HepG2 (cell line): Measurements from ENCODE around the gene TRPV2. TPM values are rescaled to one million over a fixed set of nuclear protein-coding genes. Genes with fewer than 3 reads are reported as not detected.

Experiments
- CENPX ChIP-seq: sonication (generic); formaldehyde crosslinking; IDR thresholded peaks from 2 replicates; pipeline ENCODE4 v1.9.0; 2021; ENCODE audit warnings: mild to moderate bottlenecking, missing genetic modification reagents, moderate library complexity
- CHD4 ChIP-seq: fragments of 200-600 bp; sonication (generic); IDR thresholded peaks from 2 replicates; pipeline ENCODE4 v1.7.0; 2017; ENCODE audit warnings: mild to moderate bottlenecking, low read length, borderline replicate concordance
- ESRRA ChIP-seq: sonication (generic); formaldehyde crosslinking; IDR thresholded peaks from 2 replicates; pipeline ENCODE4 v1.5.1; 2020; ENCODE audit warnings: mild to moderate bottlenecking, low read depth, missing genetic modification reagents
- EZH2 ChIP-seq: conservative IDR thresholded peaks from 2 replicates; pipeline ENCODE4 v1.6.1; 2012; ENCODE audit warnings: mild to moderate bottlenecking, low read depth, low read length, moderate library complexity
- GTF3A ChIP-seq: sonication (generic); formaldehyde crosslinking; conservative IDR thresholded peaks from 2 replicates; pipeline ENCODE4 v1.4.0; 2020; ENCODE audit warnings: mild to moderate bottlenecking, missing genetic modification reagents
- KLF13 ChIP-seq: sonication (generic); formaldehyde crosslinking; IDR thresholded peaks from 2 replicates; pipeline ENCODE4 v1.4.0; 2020; ENCODE audit warnings: mild to moderate bottlenecking, missing genetic modification reagents
- KLF9 ChIP-seq: IDR thresholded peaks from 2 replicates; pipeline ENCODE4 v1.6.1; 2016; ENCODE audit warnings: low read depth
- KMT2A ChIP-seq: sonication (generic); formaldehyde crosslinking; IDR thresholded peaks from 2 replicates; pipeline ENCODE4 v1.4.0; 2020; ENCODE audit warnings: missing genetic modification reagents
- NBN ChIP-seq: fragments of 450-650 bp; conservative IDR thresholded peaks from 2 replicates; pipeline ENCODE4 v1.6.1; 2017
- NCOA1 ChIP-seq: sonication (generic); formaldehyde crosslinking; IDR thresholded peaks from 2 replicates; pipeline ENCODE4 v1.9.0; 2021; ENCODE audit warnings: missing genetic modification reagents
- SP2 ChIP-seq: sonication (generic); formaldehyde crosslinking; IDR thresholded peaks from 2 replicates; pipeline ENCODE4 v1.5.1; 2020; ENCODE audit warnings: mild to moderate bottlenecking, missing genetic modification reagents
- SSRP1 ChIP-seq: IDR thresholded peaks from 2 replicates; pipeline ENCODE4 v1.6.1; 2016; ENCODE audit warnings: control low read depth
- ZKSCAN5 ChIP-seq: sonication (generic); formaldehyde crosslinking; IDR thresholded peaks from 2 replicates; pipeline ENCODE4 v1.5.1; 2020; ENCODE audit warnings: mild to moderate bottlenecking, missing genetic modification reagents
- ZNF253 ChIP-seq: sonication (generic); formaldehyde crosslinking; IDR thresholded peaks from 2 replicates; pipeline ENCODE4 v1.8.0; 2022; ENCODE audit warnings: mild to moderate bottlenecking, missing genetic modification reagents, borderline replicate concordance
- ZNF556 ChIP-seq: sonication (generic); formaldehyde crosslinking; IDR thresholded peaks from 2 replicates; pipeline ENCODE4 v1.4.0; 2020; ENCODE audit warnings: mild to moderate bottlenecking, missing genetic modification reagents, borderline replicate concordance
- ZNF891 ChIP-seq: sonication (generic); formaldehyde crosslinking; IDR thresholded peaks from 2 replicates; pipeline ENCODE4 v1.5.0; 2020; ENCODE audit warnings: mild to moderate bottlenecking, missing genetic modification reagents
- polyA plus RNA-seq, 8 experiments: library from polyadenylated mRNA; depleted of rRNA in 3 of 8; stranded (reverse) in 7 of 8; unstranded in 1 of 8; fragments of >200 nt; fragmentation: Illumina TruSeq in 4 of 8; extraction: Trizol in 4 of 8; gene quantifications; 2 replicates each; pipeline versions ENCODE4 v1.2.1 to v1.2.3, GENCODE V29; 2011 to 2016; ENCODE audit warnings: low read depth in 4 of 8, missing spikeins in 1 of 8, mixed read lengths in 1 of 8; ENCODE audit not compliant: insufficient read depth in 1 of 8
- total RNA-seq, 5 experiments: library from RNA; depleted of rRNA; stranded (reverse); fragments of >200 nt; fragmentation: Illumina TruSeq; extraction: Trizol; gene quantifications; 2 replicates each; pipeline ENCODE4 v1.2.3, GENCODE V29; 2016; ENCODE audit warnings: low read depth in 1 of 5
- TF ChIP-seq, protein P1 (sequence below): sonication (generic); formaldehyde crosslinking; IDR thresholded peaks from 2 replicates; pipeline ENCODE4 v1.4.0; 2020; ENCODE audit warnings: missing genetic modification reagents; ENCODE audit errors: not compliant biosample characterization
- TF ChIP-seq, protein P2 (sequence below): sonication (generic); formaldehyde crosslinking; IDR thresholded peaks from 2 replicates; pipeline ENCODE4 v1.4.0; 2020; ENCODE audit warnings: missing genetic modification reagents
- TF ChIP-seq, protein P3 (sequence below): sonication (generic); formaldehyde crosslinking; IDR thresholded peaks from 2 replicates; pipeline ENCODE4 v1.4.0; 2020; ENCODE audit warnings: missing genetic modification reagents
- TF ChIP-seq, protein P4 (sequence below): sonication (generic); formaldehyde crosslinking; IDR thresholded peaks from 2 replicates; pipeline ENCODE4 v1.5.0; 2020; ENCODE audit warnings: mild to moderate bottlenecking, missing genetic modification reagents, borderline replicate concordance
- TF ChIP-seq, protein P5 (sequence below): sonication (generic); formaldehyde crosslinking; IDR thresholded peaks from 2 replicates; pipeline ENCODE4 v1.8.0; 2022; ENCODE audit warnings: missing genetic modification reagents, mild to moderate bottlenecking, moderate library complexity, borderline replicate concordance
- TF ChIP-seq, protein P6 (sequence below): IDR thresholded peaks from 2 replicates; pipeline ENCODE4 v1.6.1; 2016; ENCODE audit warnings: low read depth, control low read depth

Gene TRPV2
- total and polyA plus RNA-seq, 2 of the 13 experiments (the other 11 are each of a cell fraction or from before 2014, with no cell fraction given), result 13.6 to 21.3 TPM

DNA sequence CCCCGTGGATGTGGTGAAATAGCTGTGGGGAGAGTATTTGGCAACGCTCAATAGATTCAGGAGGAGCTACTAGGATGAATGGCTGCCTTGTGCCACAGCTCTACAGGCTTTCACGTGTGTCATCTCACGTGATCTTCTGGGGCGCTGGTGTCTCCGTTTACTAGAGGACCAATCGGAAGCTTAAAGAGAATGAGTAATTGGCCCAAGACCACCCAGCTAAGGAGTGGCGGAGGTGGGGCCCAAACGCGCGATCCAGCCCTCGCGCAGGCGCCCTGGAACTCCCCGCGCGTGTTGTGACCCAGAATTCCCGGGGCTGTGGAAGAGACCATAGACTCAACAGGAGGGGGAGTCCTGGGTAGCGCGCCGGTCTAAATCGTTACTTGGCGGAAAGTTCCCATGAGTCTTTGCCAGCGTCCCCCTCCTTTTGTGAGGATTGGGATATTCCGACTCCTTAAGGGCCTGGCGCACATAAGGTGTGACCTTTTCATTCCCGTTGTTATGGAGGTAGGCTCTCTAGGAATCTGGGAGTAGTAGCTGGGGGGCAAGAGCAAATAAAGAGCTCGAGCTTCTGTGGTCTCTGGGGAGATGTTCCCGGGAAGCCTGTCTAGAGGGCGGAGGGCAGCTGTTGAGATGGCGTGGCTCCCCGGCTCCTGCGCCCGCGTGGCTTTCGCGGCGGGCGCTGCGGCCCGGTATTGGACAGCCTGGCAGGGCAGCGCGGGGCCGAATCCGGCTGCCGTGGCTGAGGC lies 23.4 kb downstream of the TRPV2 start (continued):
- TF ChIP-seq, protein P1, sequence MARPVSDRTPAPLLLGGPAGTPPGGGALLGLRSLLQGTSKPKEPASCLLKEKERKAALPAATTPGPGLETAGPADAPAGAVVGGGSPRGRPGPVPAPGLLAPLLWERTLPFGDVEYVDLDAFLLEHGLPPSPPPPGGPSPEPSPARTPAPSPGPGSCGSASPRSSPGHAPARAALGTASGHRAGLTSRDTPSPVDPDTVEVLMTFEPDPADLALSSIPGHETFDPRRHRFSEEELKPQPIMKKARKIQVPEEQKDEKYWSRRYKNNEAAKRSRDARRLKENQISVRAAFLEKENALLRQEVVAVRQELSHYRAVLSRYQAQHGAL (CRISPR knock-in tag), result no peak
- TF ChIP-seq CENPX (CRISPR knock-in tag) (no peak), ESRRA (no peak), SP2 (CRISPR knock-in tag) (peak; percentile 50; the same call in 1 of the 2 replicates), EZH2 (no peak), ZKSCAN5 (CRISPR knock-in tag) (peak; percentile 41; the same call in 1 of the 2 replicates), KLF13 (CRISPR knock-in tag) (no peak), SSRP1 (CRISPR knock-in tag) (no peak), KMT2A (CRISPR knock-in tag) (no peak), NCOA1 (peak; percentile 75), NBN (no peak), KLF9 (CRISPR knock-in tag) (peak; percentile 75; the same call in 1 of the 2 replicates), ZNF253 (CRISPR knock-in tag) (no peak), CHD4 (no peak), GTF3A (CRISPR knock-in tag) (0 out of 2 replicates have a peak, but pooled peaks have one; percentile 12), ZNF556 (peak; percentile 64; the same call in 1 of the 2 replicates), ZNF891 (peak; percentile 70; the same call in 1 of the 2 replicates)
- TF ChIP-seq, protein P2, sequence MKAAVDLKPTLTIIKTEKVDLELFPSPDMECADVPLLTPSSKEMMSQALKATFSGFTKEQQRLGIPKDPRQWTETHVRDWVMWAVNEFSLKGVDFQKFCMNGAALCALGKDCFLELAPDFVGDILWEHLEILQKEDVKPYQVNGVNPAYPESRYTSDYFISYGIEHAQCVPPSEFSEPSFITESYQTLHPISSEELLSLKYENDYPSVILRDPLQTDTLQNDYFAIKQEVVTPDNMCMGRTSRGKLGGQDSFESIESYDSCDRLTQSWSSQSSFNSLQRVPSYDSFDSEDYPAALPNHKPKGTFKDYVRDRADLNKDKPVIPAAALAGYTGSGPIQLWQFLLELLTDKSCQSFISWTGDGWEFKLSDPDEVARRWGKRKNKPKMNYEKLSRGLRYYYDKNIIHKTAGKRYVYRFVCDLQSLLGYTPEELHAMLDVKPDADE (CRISPR knock-in tag), result no peak
- TF ChIP-seq, protein P3, sequence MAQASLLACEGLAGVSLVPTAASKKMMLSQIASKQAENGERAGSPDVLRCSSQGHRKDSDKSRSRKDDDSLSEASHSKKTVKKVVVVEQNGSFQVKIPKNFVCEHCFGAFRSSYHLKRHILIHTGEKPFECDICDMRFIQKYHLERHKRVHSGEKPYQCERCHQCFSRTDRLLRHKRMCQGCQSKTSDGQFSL (CRISPR knock-in tag), result no peak
- TF ChIP-seq, protein P4, sequence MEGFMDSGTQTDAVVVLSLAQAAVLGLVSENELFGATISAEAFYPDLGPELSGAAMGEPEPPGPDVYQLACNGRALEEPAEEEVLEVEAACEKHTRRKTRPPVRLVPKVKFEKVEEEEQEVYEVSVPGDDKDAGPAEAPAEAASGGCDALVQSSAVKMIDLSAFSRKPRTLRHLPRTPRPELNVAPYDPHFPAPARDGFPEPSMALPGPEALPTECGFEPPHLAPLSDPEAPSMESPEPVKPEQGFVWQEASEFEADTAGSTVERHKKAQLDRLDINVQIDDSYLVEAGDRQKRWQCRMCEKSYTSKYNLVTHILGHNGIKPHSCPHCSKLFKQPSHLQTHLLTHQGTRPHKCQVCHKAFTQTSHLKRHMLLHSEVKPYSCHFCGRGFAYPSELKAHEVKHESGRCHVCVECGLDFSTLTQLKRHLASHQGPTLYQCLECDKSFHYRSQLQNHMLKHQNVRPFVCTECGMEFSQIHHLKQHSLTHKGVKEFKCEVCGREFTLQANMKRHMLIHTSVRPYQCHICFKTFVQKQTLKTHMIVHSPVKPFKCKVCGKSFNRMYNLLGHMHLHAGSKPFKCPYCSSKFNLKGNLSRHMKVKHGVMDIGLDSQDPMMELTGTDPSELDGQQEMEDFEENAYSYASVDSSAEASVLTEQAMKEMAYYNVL (CRISPR knock-in tag), result no peak
- TF ChIP-seq, protein P5, sequence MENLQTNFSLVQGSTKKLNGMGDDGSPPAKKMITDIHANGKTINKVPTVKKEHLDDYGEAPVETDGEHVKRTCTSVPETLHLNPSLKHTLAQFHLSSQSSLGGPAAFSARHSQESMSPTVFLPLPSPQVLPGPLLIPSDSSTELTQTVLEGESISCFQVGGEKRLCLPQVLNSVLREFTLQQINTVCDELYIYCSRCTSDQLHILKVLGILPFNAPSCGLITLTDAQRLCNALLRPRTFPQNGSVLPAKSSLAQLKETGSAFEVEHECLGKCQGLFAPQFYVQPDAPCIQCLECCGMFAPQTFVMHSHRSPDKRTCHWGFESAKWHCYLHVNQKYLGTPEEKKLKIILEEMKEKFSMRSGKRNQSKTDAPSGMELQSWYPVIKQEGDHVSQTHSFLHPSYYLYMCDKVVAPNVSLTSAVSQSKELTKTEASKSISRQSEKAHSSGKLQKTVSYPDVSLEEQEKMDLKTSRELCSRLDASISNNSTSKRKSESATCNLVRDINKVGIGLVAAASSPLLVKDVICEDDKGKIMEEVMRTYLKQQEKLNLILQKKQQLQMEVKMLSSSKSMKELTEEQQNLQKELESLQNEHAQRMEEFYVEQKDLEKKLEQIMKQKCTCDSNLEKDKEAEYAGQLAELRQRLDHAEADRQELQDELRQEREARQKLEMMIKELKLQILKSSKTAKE (CRISPR knock-in tag), result no peak
- TF ChIP-seq, protein P6, sequence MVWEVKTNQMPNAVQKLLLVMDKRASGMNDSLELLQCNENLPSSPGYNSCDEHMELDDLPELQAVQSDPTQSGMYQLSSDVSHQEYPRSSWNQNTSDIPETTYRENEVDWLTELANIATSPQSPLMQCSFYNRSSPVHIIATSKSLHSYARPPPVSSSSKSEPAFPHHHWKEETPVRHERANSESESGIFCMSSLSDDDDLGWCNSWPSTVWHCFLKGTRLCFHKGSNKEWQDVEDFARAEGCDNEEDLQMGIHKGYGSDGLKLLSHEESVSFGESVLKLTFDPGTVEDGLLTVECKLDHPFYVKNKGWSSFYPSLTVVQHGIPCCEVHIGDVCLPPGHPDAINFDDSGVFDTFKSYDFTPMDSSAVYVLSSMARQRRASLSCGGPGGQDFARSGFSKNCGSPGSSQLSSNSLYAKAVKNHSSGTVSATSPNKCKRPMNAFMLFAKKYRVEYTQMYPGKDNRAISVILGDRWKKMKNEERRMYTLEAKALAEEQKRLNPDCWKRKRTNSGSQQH (CRISPR knock-in tag), result peak; percentile 79
